Measurements from ENCODE around the gene SLC25A21. TPM values are rescaled to one million over a fixed set of nuclear protein-coding genes. Genes with fewer than 3 reads are reported as not detected.
A peak's percentile ranks its signal among the peaks of the same experiment; 100 is the strongest.

The SLC25A21 gene
- total RNA-seq, 1 donor, result 1.3 TPM

GRCh38 chr14:36859119-36859518, 313.3 kb downstream of the SLC25A21 start:
- DNase-seq (ENCODE audit: low read depth), result no peak
- TF ChIP-seq CTCF (IDR thresholded peaks at IDR 0.05; ENCODE audit: insufficient read depth, low read depth, low read length), result no peak
- H3K4me3 ChIP-seq (ENCODE audit: low read depth, low read length), result no peak overlapping the region

GRCh38 chr14:36857842-36858445, 314.5 kb downstream of the SLC25A21 start:
- H3K4me3 ChIP-seq (ENCODE audit: low read depth, low read length), result no peak overlapping the region
- no peak for TF ChIP-seq CTCF (IDR thresholded peaks at IDR 0.05; ENCODE audit: insufficient read depth, low read depth, low read length)
- no peak for DNase-seq (ENCODE audit: low read depth)

GRCh38 chr14:36857136-36857535, 315.3 kb downstream of the SLC25A21 start:
- DNase-seq (ENCODE audit: low read depth), result no peak
- TF ChIP-seq CTCF (IDR thresholded peaks at IDR 0.05; ENCODE audit: insufficient read depth, low read depth, low read length), result no peak
- no peak overlapping the region for H3K4me3 ChIP-seq (ENCODE audit: low read depth, low read length)

- DNase-seq (ENCODE audit: low read depth), result no peak
Measured at GRCh38 chr14:36856095-36856878, 316.1 kb downstream of the SLC25A21 start.

GRCh38 chr14:36855396-36855795, 317.0 kb downstream of the SLC25A21 start:
- no peak for TF ChIP-seq CTCF (IDR thresholded peaks at IDR 0.05; ENCODE audit: insufficient read depth, low read depth, low read length)
- no peak for DNase-seq (ENCODE audit: low read depth)
- no peak overlapping the region for H3K4me3 ChIP-seq (ENCODE audit: low read depth, low read length)

More at GRCh38 chr14:36856095-36856878, 316.1 kb downstream of the SLC25A21 start:
- no peak for TF ChIP-seq CTCF (IDR thresholded peaks at IDR 0.05; ENCODE audit: insufficient read depth, low read depth, low read length)
- no peak overlapping the region for H3K4me3 ChIP-seq (ENCODE audit: low read depth, low read length)

GRCh38 chr14:36852981-36853691, 319.3 kb downstream of the SLC25A21 start:
- no peak for TF ChIP-seq CTCF (IDR thresholded peaks at IDR 0.05; ENCODE audit: insufficient read depth, low read depth, low read length)
- no peak overlapping the region for H3K4me3 ChIP-seq (ENCODE audit: low read depth, low read length)
- DNase-seq (ENCODE audit: low read depth), result peak; percentile 46

Measured in fibroblast of villous mesenchyme (primary cell).